Measurements from ENCODE around the gene MYLK. TPM values are rescaled to one million over a fixed set of nuclear protein-coding genes. Genes with fewer than 3 reads are reported as not detected.
A peak's percentile ranks its signal among the peaks of the same experiment; 100 is the strongest.

Gene MYLK
- total and polyA plus RNA-seq, 9 of the 15 experiments (the other 6 are each of a cell fraction or from before 2014, with no cell fraction given) = 0.11 to 0.53 (median 0.18) TPM; not detected in 2

- ATAC-seq (no peak), FAIRE-seq (no peak), DNase-seq (ENCODE audit: extremely low read depth in 1 of 4, low spot score in 3 of 4) (no peak)
- in situ Hi-C loops (cut with MboI) = no loop called here
- intact Hi-C loops (cut with micrococcal nuclease) = loop anchor here (5.0 kb wide), 1 partner anchor 50 kb away; no protein-coding TSS in a partner anchor
- CTCF ChIA-PET (ENCODE audit: low intra/inter-chr PET ratio) = no interaction called here
- Histone ChIP-seq H2AFZ (ENCODE audit: low read depth, low read length) (no peak overlapping the region), H3K4me3 (no peak overlapping the region), H3K79me2 (ENCODE audit: control insufficient read depth, insufficient read depth, low read length) (no peaks in the 10 kb centered on the region), H4K20me1 (replicated peaks; ENCODE audit: control insufficient read depth, insufficient read depth, low read length) (no peaks in the 10 kb centered on the region), H3K36me3 (ENCODE audit: control insufficient read depth, insufficient read depth, low read length) (no peaks in the 10 kb centered on the region), H3K9ac (ENCODE audit: insufficient read depth in 1 of 2, low read depth in 2 of 2, low read length in 2 of 2) (no peak overlapping the region), H3K27ac (ENCODE audit: extremely low read depth, low read depth, low read length) (no peak overlapping the region), H3K27me3 (ENCODE audit: control insufficient read depth in 2 of 2, insufficient read depth in 2 of 2, low read length in 2 of 2) (peaks cover 0 to 11% of the 10 kb centered on the region in 2 experiments; a peak in 1 of 5 replicates), H3K9me1 (ENCODE audit: control insufficient read depth, insufficient read depth, low read length) (no peaks in the 10 kb centered on the region), H3K4me2 (ENCODE audit: insufficient read depth, low read length) (no peak overlapping the region), H3K4me1 (replicated peaks in 1 of 2; ENCODE audit: control insufficient read depth in 2 of 2, insufficient read depth in 2 of 2, low read length in 2 of 2) (no peaks in the 10 kb centered on the region), H3K9me3 (replicated peaks; ENCODE audit: control insufficient read depth, insufficient read depth, low read depth, low read length) (no peaks in the 10 kb centered on the region)
- 0% methylated on average over 2 of the region's 2 CpGs for WGBS (ENCODE audit: insufficient coverage, low coverage, missing lambda C conversion rate)
- POLR2A ChIA-PET = no interaction called here
- BruUV-seq (replicated peaks) = no TSS peak
- no peak for TF ChIP-seq ZBTB8A (IDR thresholded peaks at IDR 0.05; ENCODE audit: partially characterized antibody)
- TF ChIP-seq RBM25 (IDR thresholded peaks at IDR 0.05; ENCODE audit: low read depth, low read length, severe bottlenecking) = no peak
- no peak for TF ChIP-seq HNRNPH1 (optimal IDR thresholded peaks at IDR 0.05; ENCODE audit: low read depth, low read length)
- TF ChIP-seq, protein P1, sequence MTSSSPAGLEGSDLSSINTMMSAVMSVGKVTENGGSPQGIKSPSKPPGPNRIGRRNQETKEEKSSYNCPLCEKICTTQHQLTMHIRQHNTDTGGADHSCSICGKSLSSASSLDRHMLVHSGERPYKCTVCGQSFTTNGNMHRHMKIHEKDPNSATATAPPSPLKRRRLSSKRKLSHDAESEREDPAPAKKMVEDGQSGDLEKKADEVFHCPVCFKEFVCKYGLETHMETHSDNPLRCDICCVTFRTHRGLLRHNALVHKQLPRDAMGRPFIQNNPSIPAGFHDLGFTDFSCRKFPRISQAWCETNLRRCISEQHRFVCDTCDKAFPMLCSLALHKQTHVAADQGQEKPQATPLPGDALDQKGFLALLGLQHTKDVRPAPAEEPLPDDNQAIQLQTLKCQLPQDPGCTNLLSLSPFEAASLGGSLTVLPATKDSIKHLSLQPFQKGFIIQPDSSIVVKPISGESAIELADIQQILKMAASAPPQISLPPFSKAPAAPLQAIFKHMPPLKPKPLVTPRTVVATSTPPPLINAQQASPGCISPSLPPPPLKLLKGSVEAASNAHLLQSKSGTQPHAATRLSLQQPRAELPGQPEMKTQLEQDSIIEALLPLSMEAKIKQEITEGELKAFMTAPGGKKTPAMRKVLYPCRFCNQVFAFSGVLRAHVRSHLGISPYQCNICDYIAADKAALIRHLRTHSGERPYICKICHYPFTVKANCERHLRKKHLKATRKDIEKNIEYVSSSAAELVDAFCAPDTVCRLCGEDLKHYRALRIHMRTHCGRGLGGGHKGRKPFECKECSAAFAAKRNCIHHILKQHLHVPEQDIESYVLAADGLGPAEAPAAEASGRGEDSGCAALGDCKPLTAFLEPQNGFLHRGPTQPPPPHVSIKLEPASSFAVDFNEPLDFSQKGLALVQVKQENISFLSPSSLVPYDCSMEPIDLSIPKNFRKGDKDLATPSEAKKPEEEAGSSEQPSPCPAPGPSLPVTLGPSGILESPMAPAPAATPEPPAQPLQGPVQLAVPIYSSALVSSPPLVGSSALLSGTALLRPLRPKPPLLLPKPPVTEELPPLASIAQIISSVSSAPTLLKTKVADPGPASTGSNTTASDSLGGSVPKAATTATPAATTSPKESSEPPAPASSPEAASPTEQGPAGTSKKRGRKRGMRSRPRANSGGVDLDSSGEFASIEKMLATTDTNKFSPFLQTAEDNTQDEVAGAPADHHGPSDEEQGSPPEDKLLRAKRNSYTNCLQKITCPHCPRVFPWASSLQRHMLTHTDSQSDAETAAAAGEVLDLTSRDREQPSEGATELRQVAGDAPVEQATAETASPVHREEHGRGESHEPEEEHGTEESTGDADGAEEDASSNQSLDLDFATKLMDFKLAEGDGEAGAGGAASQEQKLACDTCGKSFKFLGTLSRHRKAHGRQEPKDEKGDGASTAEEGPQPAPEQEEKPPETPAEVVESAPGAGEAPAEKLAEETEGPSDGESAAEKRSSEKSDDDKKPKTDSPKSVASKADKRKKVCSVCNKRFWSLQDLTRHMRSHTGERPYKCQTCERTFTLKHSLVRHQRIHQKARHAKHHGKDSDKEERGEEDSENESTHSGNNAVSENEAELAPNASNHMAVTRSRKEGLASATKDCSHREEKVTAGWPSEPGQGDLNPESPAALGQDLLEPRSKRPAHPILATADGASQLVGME (CRISPR knock-in tag; IDR thresholded peaks at IDR 0.05) = no peak
- TF ChIP-seq, protein P2, sequence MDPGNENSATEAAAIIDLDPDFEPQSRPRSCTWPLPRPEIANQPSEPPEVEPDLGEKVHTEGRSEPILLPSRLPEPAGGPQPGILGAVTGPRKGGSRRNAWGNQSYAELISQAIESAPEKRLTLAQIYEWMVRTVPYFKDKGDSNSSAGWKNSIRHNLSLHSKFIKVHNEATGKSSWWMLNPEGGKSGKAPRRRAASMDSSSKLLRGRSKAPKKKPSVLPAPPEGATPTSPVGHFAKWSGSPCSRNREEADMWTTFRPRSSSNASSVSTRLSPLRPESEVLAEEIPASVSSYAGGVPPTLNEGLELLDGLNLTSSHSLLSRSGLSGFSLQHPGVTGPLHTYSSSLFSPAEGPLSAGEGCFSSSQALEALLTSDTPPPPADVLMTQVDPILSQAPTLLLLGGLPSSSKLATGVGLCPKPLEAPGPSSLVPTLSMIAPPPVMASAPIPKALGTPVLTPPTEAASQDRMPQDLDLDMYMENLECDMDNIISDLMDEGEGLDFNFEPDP (CRISPR knock-in tag; IDR thresholded peaks at IDR 0.05) = no peak
- no peak for TF ChIP-seq NR2C2 (CRISPR knock-in tag; IDR thresholded peaks at IDR 0.05)
- TF ChIP-seq NR2C2 (tag; IDR thresholded peaks at IDR 0.05) = 0 out of 2 replicates have a peak, but pooled peaks have one; percentile 22
- no peak for TF ChIP-seq CEBPG (CRISPR knock-in tag; IDR thresholded peaks at IDR 0.05)
- no peak for TF ChIP-seq CEBPG (tag; conservative IDR thresholded peaks at IDR 0.05 in 1 of 2, IDR thresholded peaks at IDR 0.05 in 1 of 2)
- no peak for TF ChIP-seq NR2C1 (IDR thresholded peaks at IDR 0.05)
- TF ChIP-seq NR2C1 (tag; IDR thresholded peaks at IDR 0.05) = 0 out of 2 replicates have a peak, but pooled peaks have one; percentile 42
- TF ChIP-seq, protein P3, sequence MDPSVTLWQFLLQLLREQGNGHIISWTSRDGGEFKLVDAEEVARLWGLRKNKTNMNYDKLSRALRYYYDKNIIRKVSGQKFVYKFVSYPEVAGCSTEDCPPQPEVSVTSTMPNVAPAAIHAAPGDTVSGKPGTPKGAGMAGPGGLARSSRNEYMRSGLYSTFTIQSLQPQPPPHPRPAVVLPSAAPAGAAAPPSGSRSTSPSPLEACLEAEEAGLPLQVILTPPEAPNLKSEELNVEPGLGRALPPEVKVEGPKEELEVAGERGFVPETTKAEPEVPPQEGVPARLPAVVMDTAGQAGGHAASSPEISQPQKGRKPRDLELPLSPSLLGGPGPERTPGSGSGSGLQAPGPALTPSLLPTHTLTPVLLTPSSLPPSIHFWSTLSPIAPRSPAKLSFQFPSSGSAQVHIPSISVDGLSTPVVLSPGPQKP (CRISPR knock-in tag; IDR thresholded peaks at IDR 0.05) = no peak
Observed at GRCh38 chr3:123702720-123703119, 181.4 kb downstream of the MYLK start.

All from K562 (cell line).